PC-3 (cell line): ENCODE data around the gene TRAPPC3L.

ENCODE experiments used
- EZH2 ChIP-seq: fragments of 300-600 bp; sonication (generic); IDR thresholded peaks from one replicate; pipeline ENCODE4 v1.6.1; 2017; ENCODE audit warnings: antibody characterized with exemption, mild to moderate bottlenecking, low read length; ENCODE audit not compliant: unreplicated experiment
- TF ChIP-seq, protein P1 (sequence below): fragments of 300-600 bp; sonication (generic); conservative IDR thresholded peaks from 2 replicates; pipeline ENCODE4 v1.5.1; 2017; ENCODE audit warnings: antibody characterized with exemption, low read depth, mild to moderate bottlenecking, low read length

DNA sequence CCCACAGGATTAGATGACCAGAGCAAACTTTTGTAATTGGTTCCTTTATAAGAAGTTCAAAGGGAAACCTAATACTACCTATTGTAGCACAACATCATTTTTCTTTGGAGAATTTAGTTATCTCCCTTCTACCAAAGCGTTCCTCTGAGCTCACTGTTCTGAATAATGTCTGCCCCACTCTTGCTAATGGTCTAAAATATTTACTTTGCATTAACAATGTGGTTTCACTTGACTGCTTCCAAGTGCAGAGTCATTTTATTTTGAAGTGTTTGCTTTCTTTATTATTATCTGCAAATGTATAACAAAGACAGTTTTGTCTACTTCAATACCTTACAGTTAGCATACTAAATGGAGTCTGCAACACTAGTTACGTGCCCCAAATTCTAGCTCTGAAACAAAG is 15.0 kb downstream of the TRAPPC3L start:
- TF ChIP-seq, protein P1, sequence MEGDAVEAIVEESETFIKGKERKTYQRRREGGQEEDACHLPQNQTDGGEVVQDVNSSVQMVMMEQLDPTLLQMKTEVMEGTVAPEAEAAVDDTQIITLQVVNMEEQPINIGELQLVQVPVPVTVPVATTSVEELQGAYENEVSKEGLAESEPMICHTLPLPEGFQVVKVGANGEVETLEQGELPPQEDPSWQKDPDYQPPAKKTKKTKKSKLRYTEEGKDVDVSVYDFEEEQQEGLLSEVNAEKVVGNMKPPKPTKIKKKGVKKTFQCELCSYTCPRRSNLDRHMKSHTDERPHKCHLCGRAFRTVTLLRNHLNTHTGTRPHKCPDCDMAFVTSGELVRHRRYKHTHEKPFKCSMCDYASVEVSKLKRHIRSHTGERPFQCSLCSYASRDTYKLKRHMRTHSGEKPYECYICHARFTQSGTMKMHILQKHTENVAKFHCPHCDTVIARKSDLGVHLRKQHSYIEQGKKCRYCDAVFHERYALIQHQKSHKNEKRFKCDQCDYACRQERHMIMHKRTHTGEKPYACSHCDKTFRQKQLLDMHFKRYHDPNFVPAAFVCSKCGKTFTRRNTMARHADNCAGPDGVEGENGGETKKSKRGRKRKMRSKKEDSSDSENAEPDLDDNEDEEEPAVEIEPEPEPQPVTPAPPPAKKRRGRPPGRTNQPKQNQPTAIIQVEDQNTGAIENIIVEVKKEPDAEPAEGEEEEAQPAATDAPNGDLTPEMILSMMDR = no peak
- TF ChIP-seq EZH2 = no peak
